Ramos (cell line): ENCODE measurements around the gene FUT1.
"Not testable (repeated sequence)": the region's sequence is repeated elsewhere in the genome, so short reads cannot be mapped to it uniquely, and the experiment has no call there.

ENCODE experiments used
- in situ Hi-C: fragments of 300-500 bp; cut with MboI; formaldehyde crosslinking; loops from one replicate; pipeline ENCODE4 v1.14.3; 2022; ENCODE audit warnings: low sequenced_read_pairs; ENCODE audit not compliant: unreplicated experiment

The FUT1 gene

GRCh38 chr19:48719263-48720171 is 32.9 kb downstream of the FUT1 start, which contains the start of gene MAMSTR:
MAMSTR (minus strand) TSS chr19:48719725; CDS start chr19:48719031, 694 bp downstream.
- in situ Hi-C loops, result no loop called here

GRCh38 chr19:48718711-48719231 is 33.7 kb downstream of the FUT1 start:
- in situ Hi-C loops, result no loop called here

GRCh38 chr19:48718106-48718505 is 34.3 kb downstream of the FUT1 start:
- in situ Hi-C loops, result not testable (repeated sequence)

GRCh38 chr19:48716562-48717291 is 35.7 kb downstream of the FUT1 start:
- in situ Hi-C loops, result no loop called here

GRCh38 chr19:48715681-48716171 is 36.7 kb downstream of the FUT1 start:
- in situ Hi-C loops, result no loop called here

- in situ Hi-C loops, result no loop called here
Measured at GRCh38 chr19:48714759-48715675, 37.4 kb downstream of the FUT1 start.

- in situ Hi-C loops, result no loop called here
Measured at GRCh38 chr19:48713864-48714755, 38.3 kb downstream of the FUT1 start.

- in situ Hi-C loops, result no loop called here
Measured at GRCh38 chr19:48713041-48713863, 39.2 kb downstream of the FUT1 start.

- in situ Hi-C loops, result no loop called here
Measured at GRCh38 chr19:48711106-48711662, 41.3 kb downstream of the FUT1 start.

- in situ Hi-C loops, result no loop called here
Measured at GRCh38 chr19:48708471-48708870, 44.0 kb downstream of the FUT1 start.

- in situ Hi-C loops, result no loop called here
Measured at GRCh38 chr19:48705431-48705830, 47.0 kb downstream of the FUT1 start.

GRCh38 chr19:48703316-48703715 is 49.1 kb downstream of the FUT1 start:
- in situ Hi-C loops, result no loop called here

GRCh38 chr19:48702701-48703100 is 49.7 kb downstream of the FUT1 start:
- in situ Hi-C loops, result no loop called here

GRCh38 chr19:48698046-48698445 is 54.4 kb downstream of the FUT1 start:
- in situ Hi-C loops, result no loop called here
